C4-2B (cell line): ENCODE data around the gene DNAH2.

ENCODE experiments used
- ZFX ChIP-seq: fragments of 450-650 bp; IDR thresholded peaks from 2 replicates; pipeline ENCODE4 v1.6.1; 2017
- TF ChIP-seq, protein P1 (sequence below): fragments of 450-650 bp; conservative IDR thresholded peaks from 2 replicates; pipeline ENCODE4 v1.5.1; 2017; ENCODE audit warnings: mild to moderate bottlenecking

- TF ChIP-seq, protein P1, sequence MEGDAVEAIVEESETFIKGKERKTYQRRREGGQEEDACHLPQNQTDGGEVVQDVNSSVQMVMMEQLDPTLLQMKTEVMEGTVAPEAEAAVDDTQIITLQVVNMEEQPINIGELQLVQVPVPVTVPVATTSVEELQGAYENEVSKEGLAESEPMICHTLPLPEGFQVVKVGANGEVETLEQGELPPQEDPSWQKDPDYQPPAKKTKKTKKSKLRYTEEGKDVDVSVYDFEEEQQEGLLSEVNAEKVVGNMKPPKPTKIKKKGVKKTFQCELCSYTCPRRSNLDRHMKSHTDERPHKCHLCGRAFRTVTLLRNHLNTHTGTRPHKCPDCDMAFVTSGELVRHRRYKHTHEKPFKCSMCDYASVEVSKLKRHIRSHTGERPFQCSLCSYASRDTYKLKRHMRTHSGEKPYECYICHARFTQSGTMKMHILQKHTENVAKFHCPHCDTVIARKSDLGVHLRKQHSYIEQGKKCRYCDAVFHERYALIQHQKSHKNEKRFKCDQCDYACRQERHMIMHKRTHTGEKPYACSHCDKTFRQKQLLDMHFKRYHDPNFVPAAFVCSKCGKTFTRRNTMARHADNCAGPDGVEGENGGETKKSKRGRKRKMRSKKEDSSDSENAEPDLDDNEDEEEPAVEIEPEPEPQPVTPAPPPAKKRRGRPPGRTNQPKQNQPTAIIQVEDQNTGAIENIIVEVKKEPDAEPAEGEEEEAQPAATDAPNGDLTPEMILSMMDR: no peak
- TF ChIP-seq ZFX: no peak
Observed at GRCh38 chr17:7838090-7839075, 120.8 kb downstream of the DNAH2 start.
